DOHH2 (cell line): ENCODE measurements around the gene GABARAPL2.
A peak's percentile ranks its signal among the peaks of the same experiment; 100 is the strongest.

Experiments used
- H3F3A ChIP-seq: fragments of 200-600 bp; sonication (generic), shearing (Covaris generic); 2 replicates; pipeline ENCODE4 v1.6.0; 2016; ENCODE audit warnings: antibody characterized with exemption, mild to moderate bottlenecking; ENCODE audit not compliant: control insufficient read depth, insufficient read depth
- H3K27ac ChIP-seq: fragments of 200-600 bp; sonication (generic); 2 replicates; pipeline ENCODE4 v1.5.1; 2014; ENCODE audit warnings: low read depth, mild to moderate bottlenecking, low read length, moderate library complexity
- H3K27me3 ChIP-seq: fragments of 200-600 bp; sonication (generic); 2 replicates; pipeline ENCODE4 v1.6.1; 2014; ENCODE audit warnings: mild to moderate bottlenecking, low read length, mixed read lengths; ENCODE audit not compliant: control insufficient read depth
- H3K36me3 ChIP-seq: fragments of 200-600 bp; sonication (generic); 2 replicates; pipeline ENCODE4 v1.6.1; 2014; ENCODE audit warnings: mild to moderate bottlenecking, low read length, moderate library complexity, mixed read lengths; ENCODE audit not compliant: control insufficient read depth
- H3K4me1 ChIP-seq: fragments of 200-600 bp; sonication (generic); 2 replicates; pipeline ENCODE4 v1.6.1; 2014; ENCODE audit warnings: mild to moderate bottlenecking, low read length, mixed read lengths; ENCODE audit not compliant: control insufficient read depth
- H3K4me2 ChIP-seq: fragments of 200-600 bp; sonication (generic); 2 replicates; pipeline ENCODE4 v1.6.0; 2014; ENCODE audit warnings: mild to moderate bottlenecking, low read length, moderate library complexity
- H3K4me3 ChIP-seq: fragments of 200-600 bp; sonication (generic); 2 replicates; pipeline ENCODE4 v1.5.1; 2014; ENCODE audit warnings: mild to moderate bottlenecking, low read length, mixed read lengths
- H3K79me2 ChIP-seq: fragments of 200-600 bp; sonication (generic); 2 replicates; pipeline ENCODE4 v1.6.1; 2014; ENCODE audit warnings: mild to moderate bottlenecking, low read length, mixed read lengths; ENCODE audit not compliant: control insufficient read depth
- H3K9me2 ChIP-seq: fragments of 200-600 bp; sonication (generic); replicated peaks from 2 replicates; pipeline ENCODE4 v1.6.1; 2014; ENCODE audit warnings: mild to moderate bottlenecking, low read length, mixed read lengths; ENCODE audit not compliant: control insufficient read depth
- H3K9me3 ChIP-seq: fragments of 200-600 bp; sonication (generic); 2 replicates; pipeline ENCODE4 v1.6.1; 2014; ENCODE audit warnings: antibody characterized with exemption, low read length, mixed read lengths; ENCODE audit not compliant: control insufficient read depth, insufficient read depth
- H4K20me1 ChIP-seq: fragments of 200-600 bp; sonication (generic); 2 replicates; pipeline ENCODE4 v1.6.0; 2014; ENCODE audit warnings: low read depth, mild to moderate bottlenecking, antibody characterized with exemption, low read length, moderate library complexity; ENCODE audit not compliant: control insufficient read depth, insufficient read depth
- EZH2phosphoT487 ChIP-seq: fragments of 200-600 bp; sonication (generic); IDR thresholded peaks from 2 replicates; pipeline ENCODE4 v1.6.1; 2017; ENCODE audit warnings: borderline replicate concordance, mild to moderate bottlenecking, antibody characterized with exemption, low read length, moderate library complexity, mixed read lengths
- TF ChIP-seq, protein P1 (sequence below): fragments of 200-600 bp; sonication (generic); IDR thresholded peaks from one replicate; pipeline ENCODE4 v1.5.1; 2014; ENCODE audit warnings: antibody characterized with exemption, mild to moderate bottlenecking, low read depth, low read length; ENCODE audit not compliant: poor library complexity, severe bottlenecking

Gene GABARAPL2, protein sequence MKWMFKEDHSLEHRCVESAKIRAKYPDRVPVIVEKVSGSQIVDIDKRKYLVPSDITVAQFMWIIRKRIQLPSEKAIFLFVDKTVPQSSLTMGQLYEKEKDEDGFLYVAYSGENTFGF

DNA sequence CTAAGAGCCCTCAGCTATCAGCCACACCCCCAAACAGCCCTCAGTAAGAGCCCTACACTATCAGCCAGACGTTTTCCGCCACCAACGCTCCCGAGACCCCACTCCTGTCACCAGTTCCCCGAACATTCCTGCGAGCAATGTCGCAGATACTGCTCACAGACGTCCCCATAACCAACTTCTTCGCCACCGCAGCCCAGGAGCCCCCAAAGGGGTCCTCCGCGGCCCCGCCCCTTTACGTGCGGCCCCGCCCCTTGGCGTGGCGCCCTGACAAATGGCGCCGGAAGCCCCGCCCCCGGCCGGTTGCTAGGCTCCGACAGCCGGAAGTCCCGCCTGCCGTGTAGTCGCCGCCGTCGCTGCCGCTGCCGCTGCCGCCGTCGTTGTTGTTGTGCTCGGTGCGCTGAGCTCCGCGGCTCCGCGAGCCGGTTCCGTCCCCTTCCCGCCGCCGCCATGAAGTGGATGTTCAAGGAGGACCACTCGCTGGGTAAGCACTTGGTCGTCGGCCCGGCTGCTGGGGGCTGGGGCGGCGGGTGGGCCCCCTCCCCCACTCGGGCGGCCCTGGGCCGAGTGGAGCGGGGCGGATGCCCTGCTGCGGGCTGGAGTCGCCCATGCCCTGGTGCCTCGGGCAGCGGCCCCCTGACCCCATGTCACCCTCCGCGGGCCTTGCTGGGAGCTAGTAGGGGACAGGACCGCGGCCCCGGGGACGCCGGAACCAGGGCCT, at the start of gene GABARAPL2:
Gene GABARAPL2 (plus strand): TSS at position 340 of the 718 bp plus-strand sequence. CDS start 108 bp downstream, at position 448.
- H3K27ac ChIP-seq: peak within 1 kb of the TSS; percentile 71
- TF ChIP-seq, protein P1, sequence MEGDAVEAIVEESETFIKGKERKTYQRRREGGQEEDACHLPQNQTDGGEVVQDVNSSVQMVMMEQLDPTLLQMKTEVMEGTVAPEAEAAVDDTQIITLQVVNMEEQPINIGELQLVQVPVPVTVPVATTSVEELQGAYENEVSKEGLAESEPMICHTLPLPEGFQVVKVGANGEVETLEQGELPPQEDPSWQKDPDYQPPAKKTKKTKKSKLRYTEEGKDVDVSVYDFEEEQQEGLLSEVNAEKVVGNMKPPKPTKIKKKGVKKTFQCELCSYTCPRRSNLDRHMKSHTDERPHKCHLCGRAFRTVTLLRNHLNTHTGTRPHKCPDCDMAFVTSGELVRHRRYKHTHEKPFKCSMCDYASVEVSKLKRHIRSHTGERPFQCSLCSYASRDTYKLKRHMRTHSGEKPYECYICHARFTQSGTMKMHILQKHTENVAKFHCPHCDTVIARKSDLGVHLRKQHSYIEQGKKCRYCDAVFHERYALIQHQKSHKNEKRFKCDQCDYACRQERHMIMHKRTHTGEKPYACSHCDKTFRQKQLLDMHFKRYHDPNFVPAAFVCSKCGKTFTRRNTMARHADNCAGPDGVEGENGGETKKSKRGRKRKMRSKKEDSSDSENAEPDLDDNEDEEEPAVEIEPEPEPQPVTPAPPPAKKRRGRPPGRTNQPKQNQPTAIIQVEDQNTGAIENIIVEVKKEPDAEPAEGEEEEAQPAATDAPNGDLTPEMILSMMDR: no peak
- no peak for TF ChIP-seq EZH2phosphoT487
- peak within 1 kb of the TSS; percentile 99 for H3K4me3 ChIP-seq
- no peaks in the 10 kb centered on the region for H3K27me3 ChIP-seq
- H3K9me3 ChIP-seq: no peaks in the 10 kb centered on the region
- H3F3A ChIP-seq: peaks cover 14% of the 10 kb centered on the region
- H3K4me1 ChIP-seq: peaks cover 59% of the 10 kb centered on the region
- peaks cover 35% of the 10 kb centered on the region for H3K79me2 ChIP-seq
- no peaks in the 10 kb centered on the region for H3K9me2 ChIP-seq
- peaks cover 40% of the 10 kb centered on the region for H3K36me3 ChIP-seq
- H4K20me1 ChIP-seq: peaks cover 7% of the 10 kb centered on the region; the same call in 1 of the 2 replicates
- peak within 1 kb of the TSS; percentile 94 for H3K4me2 ChIP-seq

DNA sequence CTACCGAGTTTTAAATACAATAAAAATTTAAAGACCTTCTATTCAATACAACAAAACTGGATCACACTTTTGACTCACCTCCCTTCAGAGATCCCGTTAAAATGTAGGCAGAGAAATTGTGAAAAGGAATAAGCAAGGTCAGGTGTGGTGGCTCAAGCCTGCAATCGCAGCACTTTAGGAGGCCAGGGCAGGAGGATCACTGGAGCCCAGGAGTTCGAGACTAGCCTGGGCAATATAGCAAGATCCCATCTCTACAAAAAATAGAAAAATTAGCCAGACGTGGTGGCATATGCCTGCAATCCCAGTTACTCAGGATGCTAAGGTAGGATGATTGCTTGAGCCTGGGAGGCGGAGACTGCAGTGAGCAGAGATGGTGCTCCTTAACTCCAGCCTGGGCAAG, 47.0 kb upstream of the GABARAPL2 start:
- H3K27ac ChIP-seq: no peak overlapping the region
- no peaks in the 10 kb centered on the region for H4K20me1 ChIP-seq
- no peak overlapping the region for H3K4me3 ChIP-seq
- peaks cover 5% of the 10 kb centered on the region; the same call in 1 of the 2 replicates for H3K27me3 ChIP-seq
- no peaks in the 10 kb centered on the region for H3F3A ChIP-seq
- no peak for TF ChIP-seq EZH2phosphoT487
- TF ChIP-seq, protein P1: no peak
- no peaks in the 10 kb centered on the region for H3K9me2 ChIP-seq
- no peak overlapping the region for H3K4me2 ChIP-seq
- 0 out of 2 replicates have a peak, but pooled peaks cover 4% of the 10 kb centered on the region for H3K79me2 ChIP-seq
- H3K36me3 ChIP-seq: no peaks in the 10 kb centered on the region
- no peaks in the 10 kb centered on the region for H3K9me3 ChIP-seq
- peaks cover 8% of the 10 kb centered on the region; the same call in 1 of the 2 replicates for H3K4me1 ChIP-seq

DNA sequence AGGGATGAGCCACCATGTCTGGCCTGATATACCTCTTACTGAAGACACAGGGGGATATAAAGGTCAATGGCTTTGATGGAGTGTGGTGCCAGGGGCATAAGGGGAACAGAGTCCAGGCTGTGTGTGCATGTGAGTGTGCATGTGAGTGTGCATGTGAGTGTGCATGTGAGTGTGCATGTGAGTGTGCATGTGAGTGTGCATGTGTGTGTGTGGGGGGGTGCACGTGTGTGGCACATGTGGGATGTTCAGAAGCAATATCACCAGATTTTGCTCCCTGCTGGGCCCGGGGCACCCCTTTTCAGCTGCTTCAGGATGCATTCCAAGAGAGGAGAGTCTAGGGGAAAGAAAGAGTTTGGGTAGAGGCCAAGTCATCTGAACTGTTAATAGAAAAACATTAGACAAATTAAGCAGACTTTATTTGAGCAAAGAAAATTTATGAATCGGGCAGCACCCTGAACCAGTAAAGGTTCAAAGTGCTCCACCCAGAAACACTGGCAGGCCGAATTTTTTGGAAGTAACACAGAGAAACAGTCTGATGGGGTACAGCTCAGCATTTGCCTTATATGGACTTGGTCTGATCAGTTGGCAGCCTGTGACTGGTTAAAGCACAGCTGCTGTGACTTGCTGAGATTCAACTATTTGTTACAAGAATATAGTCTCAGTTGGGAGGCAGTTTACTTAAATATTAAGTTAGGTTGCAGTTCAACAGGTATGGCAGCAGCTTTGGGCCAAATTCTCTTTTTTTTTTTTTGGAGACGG, 40.0 kb upstream of the GABARAPL2 start:
- Histone ChIP-seq H3K9me3 (no peaks in the 10 kb centered on the region), H3K36me3 (no peaks in the 10 kb centered on the region), H3K9me2 (no peaks in the 10 kb centered on the region), H3F3A (no peaks in the 10 kb centered on the region), H4K20me1 (no peaks in the 10 kb centered on the region), H3K79me2 (no peaks in the 10 kb centered on the region), H3K4me3 (no peak overlapping the region), H3K27ac (no peak overlapping the region), H3K4me2 (no peak overlapping the region), H3K27me3 (no peaks in the 10 kb centered on the region), H3K4me1 (no peaks in the 10 kb centered on the region)
- TF ChIP-seq, protein P1: no peak
- no peak for TF ChIP-seq EZH2phosphoT487
